Activated T-cell treated with anti-CD3 and anti-CD28 coated beads, Interleukin-2, amount 50 U/mL, for 4 hours (primary cell): ENCODE data around the gene ZKSCAN2. TPM values are rescaled to one million over a fixed set of nuclear protein-coding genes. Genes with fewer than 3 reads are reported as not detected.

Experiments used
- ATAC-seq, 2 donors: fragments of 200-7000 bp; cut with Tn5 transposase; one replicate each; pipeline ENCODE4 v1.10.0; 2021
- DNase-seq: peaks from one replicate; pipeline ENCODE4 v3.0.0-alpha.2; 2020
- H3K27me3 Mint-ChIP-seq: one replicate; pipeline ENCODE4 v1.8.0; 2021; ENCODE audit warnings: low read depth, mixed read lengths
- H3K36me3 Mint-ChIP-seq: one replicate; pipeline ENCODE4 v1.8.0; 2022; ENCODE audit warnings: mixed read lengths; ENCODE audit not compliant: insufficient read depth
- H3K4me1 Mint-ChIP-seq: one replicate; pipeline ENCODE4 v1.8.0; 2021; ENCODE audit warnings: low read depth, mixed read lengths
- H3K4me3 Mint-ChIP-seq: one replicate; pipeline ENCODE4 v1.8.0; 2021; ENCODE audit warnings: mild to moderate bottlenecking, moderate library complexity, mixed read lengths
- H3K9me3 Mint-ChIP-seq: one replicate; pipeline ENCODE4 v1.8.0; 2021; ENCODE audit warnings: mixed read lengths
- total RNA-seq, 3 donors: library from RNA; stranded (reverse); gene quantifications; one replicate each; pipeline ENCODE4 v1.2.1, GENCODE V29; 2021

Gene ZKSCAN2
- total RNA-seq, result 1 to 10 TPM; 4.6 to 6.3 (median 5.7) TPM

GRCh38 chr16:25257470-25257955 lies at the start of gene ZKSCAN2:
ZKSCAN2 (minus strand) TSS chr16:25257845; CDS start chr16:25257127, 718 bp downstream.
- Mint-ChIP-seq H3K4me1 (peaks cover 51% of the 10 kb centered on the region), H3K36me3 (peaks cover 3% of the 10 kb centered on the region), H3K4me3 (peak within 1 kb of the TSS; percentile 94), H3K9me3 (no peaks in the 10 kb centered on the region), H3K27me3 (no peaks in the 10 kb centered on the region)
- peak; percentile 73 for DNase-seq
- peak; percentile 83 to 84 for ATAC-seq

GRCh38 chr16:25299792-25300590 lies 42.3 kb upstream of the ZKSCAN2 start:
- Mint-ChIP-seq H3K4me1 (peaks cover 8% of the 10 kb centered on the region), H3K36me3 (no peaks in the 10 kb centered on the region), H3K4me3 (no peak overlapping the region), H3K27me3 (peaks cover 2% of the 10 kb centered on the region), H3K9me3 (no peaks in the 10 kb centered on the region)
- no peak for DNase-seq
- ATAC-seq, result no peak

- Mint-ChIP-seq H3K4me1 (peaks cover 8% of the 10 kb centered on the region), H3K36me3 (no peaks in the 10 kb centered on the region), H3K27me3 (peaks cover 2% of the 10 kb centered on the region), H3K9me3 (no peaks in the 10 kb centered on the region), H3K4me3 (no peak overlapping the region)
- ATAC-seq (no peak), DNase-seq (no peak)
Measured at GRCh38 chr16:25298165-25298872, 40.7 kb upstream of the ZKSCAN2 start.

GRCh38 chr16:25297151-25297787 lies 39.6 kb upstream of the ZKSCAN2 start:
- Mint-ChIP-seq H3K9me3 (no peaks in the 10 kb centered on the region), H3K27me3 (peaks cover 2% of the 10 kb centered on the region), H3K4me1 (peaks cover 8% of the 10 kb centered on the region), H3K4me3 (no peak overlapping the region), H3K36me3 (no peaks in the 10 kb centered on the region)
- DNase-seq (no peak), ATAC-seq (no peak)

- ATAC-seq, result no peak
- Mint-ChIP-seq H3K9me3 (peaks cover 3% of the 10 kb centered on the region), H3K27me3 (no peaks in the 10 kb centered on the region), H3K4me1 (no peaks in the 10 kb centered on the region), H3K36me3 (peaks cover 5% of the 10 kb centered on the region), H3K4me3 (no peak overlapping the region)
- no peak for DNase-seq
Measured at GRCh38 chr16:25291580-25291979, 33.9 kb upstream of the ZKSCAN2 start.

- Mint-ChIP-seq H3K4me3 (no peak overlapping the region), H3K36me3 (peaks cover 5% of the 10 kb centered on the region), H3K4me1 (no peaks in the 10 kb centered on the region), H3K27me3 (no peaks in the 10 kb centered on the region), H3K9me3 (peaks cover 10% of the 10 kb centered on the region)
- DNase-seq, result no peak
- no peak for ATAC-seq
Measured at GRCh38 chr16:25289466-25289865, 31.8 kb upstream of the ZKSCAN2 start.

GRCh38 chr16:25279491-25279890 lies 21.8 kb upstream of the ZKSCAN2 start:
- peaks cover 5% of the 10 kb centered on the region for H3K9me3 Mint-ChIP-seq
- no peak for DNase-seq
- H3K4me1 Mint-ChIP-seq, result no peaks in the 10 kb centered on the region
- ATAC-seq, result no peak
- no peaks in the 10 kb centered on the region for H3K36me3 Mint-ChIP-seq
- H3K27me3 Mint-ChIP-seq, result peaks cover 12% of the 10 kb centered on the region
- H3K4me3 Mint-ChIP-seq, result no peak overlapping the region

GRCh38 chr16:25271421-25271820 lies 13.8 kb upstream of the ZKSCAN2 start:
- Mint-ChIP-seq H3K36me3 (peaks cover 6% of the 10 kb centered on the region), H3K27me3 (no peaks in the 10 kb centered on the region), H3K4me3 (no peak overlapping the region), H3K9me3 (no peaks in the 10 kb centered on the region), H3K4me1 (peaks cover 4% of the 10 kb centered on the region)
- ATAC-seq (no peak), DNase-seq (no peak)

- Mint-ChIP-seq H3K4me1 (peaks cover 4% of the 10 kb centered on the region), H3K27me3 (no peaks in the 10 kb centered on the region), H3K36me3 (peaks cover 10% of the 10 kb centered on the region), H3K4me3 (no peak overlapping the region), H3K9me3 (no peaks in the 10 kb centered on the region)
- DNase-seq (no peak), ATAC-seq (no peak)
Measured at GRCh38 chr16:25270577-25270976, 12.9 kb upstream of the ZKSCAN2 start.

GRCh38 chr16:25269879-25270278 lies 12.2 kb upstream of the ZKSCAN2 start:
- Mint-ChIP-seq H3K27me3 (no peaks in the 10 kb centered on the region), H3K4me1 (peaks cover 4% of the 10 kb centered on the region), H3K9me3 (no peaks in the 10 kb centered on the region), H3K36me3 (peaks cover 11% of the 10 kb centered on the region), H3K4me3 (no peak overlapping the region)
- ATAC-seq, result no peak
- DNase-seq, result no peak

- Mint-ChIP-seq H3K27me3 (no peaks in the 10 kb centered on the region), H3K36me3 (peaks cover 16% of the 10 kb centered on the region), H3K4me1 (peaks cover 9% of the 10 kb centered on the region), H3K9me3 (no peaks in the 10 kb centered on the region), H3K4me3 (no peak overlapping the region)
- DNase-seq, result no peak
- no peak for ATAC-seq
Measured at GRCh38 chr16:25265968-25266367, 8.3 kb upstream of the ZKSCAN2 start.

GRCh38 chr16:25264597-25264996 lies 7.0 kb upstream of the ZKSCAN2 start:
- ATAC-seq (no peak), DNase-seq (no peak)
- no peaks in the 10 kb centered on the region for H3K9me3 Mint-ChIP-seq
- no peak overlapping the region for H3K4me3 Mint-ChIP-seq
- no peaks in the 10 kb centered on the region for H3K27me3 Mint-ChIP-seq
- peaks cover 14% of the 10 kb centered on the region for H3K4me1 Mint-ChIP-seq
- peaks cover 13% of the 10 kb centered on the region for H3K36me3 Mint-ChIP-seq

GRCh38 chr16:25260416-25260815 lies 2.8 kb upstream of the ZKSCAN2 start:
- Mint-ChIP-seq H3K4me3 (no peak overlapping the region), H3K27me3 (no peaks in the 10 kb centered on the region), H3K4me1 (peaks cover 45% of the 10 kb centered on the region), H3K9me3 (no peaks in the 10 kb centered on the region), H3K36me3 (peaks cover 7% of the 10 kb centered on the region)
- DNase-seq, result no peak
- ATAC-seq, result no peak

GRCh38 chr16:25258861-25259179 lies 1.2 kb upstream of the ZKSCAN2 start:
- Mint-ChIP-seq H3K36me3 (peaks cover 3% of the 10 kb centered on the region), H3K4me1 (peaks cover 45% of the 10 kb centered on the region), H3K9me3 (no peaks in the 10 kb centered on the region), H3K4me3 (peak overlapping the region; percentile 94), H3K27me3 (no peaks in the 10 kb centered on the region)
- ATAC-seq, result no peak
- no peak for DNase-seq
